Natural killer cell (primary cell): Measurements from ENCODE around the gene INSC. TPM values are rescaled to one million over a fixed set of nuclear protein-coding genes. Genes with fewer than 3 reads are reported as not detected.

Experiments used
- ATAC-seq, 3 donors: fragments of 150-1000 bp in 2 of 3; fragments of 200-7000 bp in 1 of 3; cut with Tn5 transposase; 1 replicate in 1 of 3; 2 replicates in 2 of 3; pipeline ENCODE4 v1.10.0; 2021; ENCODE audit warnings: mild to moderate bottlenecking in 2 of 3, moderate library complexity in 2 of 3
- DNase-seq, 2 donors: peaks; one replicate each; pipeline versions ENCODE4 v3.0.0 to v3.0.0-alpha.2; 2013 to 2021; ENCODE audit warnings: mixed read lengths in 1 of 2
- H3K27ac ChIP-seq: one replicate; pipeline ENCODE4 v1.5.1; 2013; ENCODE audit warnings: mild to moderate bottlenecking, low read length
- H3K27me3 ChIP-seq: one replicate; pipeline ENCODE4 v1.6.1; 2013; ENCODE audit warnings: low read length; ENCODE audit not compliant: control insufficient read depth, insufficient read depth
- H3K36me3 ChIP-seq: one replicate; pipeline ENCODE4 v1.6.1; 2013; ENCODE audit warnings: low read length; ENCODE audit not compliant: control insufficient read depth, insufficient read depth
- H3K4me1 ChIP-seq: one replicate; pipeline ENCODE4 v1.6.1; 2013; ENCODE audit warnings: low read length; ENCODE audit not compliant: control insufficient read depth, insufficient read depth
- H3K4me3 ChIP-seq: one replicate; pipeline ENCODE4 v1.5.1; 2013; ENCODE audit warnings: low read length
- H3K9me3 ChIP-seq: one replicate; pipeline ENCODE4 v1.6.1; 2013; ENCODE audit warnings: low read length; ENCODE audit not compliant: control insufficient read depth, insufficient read depth
- H3K27ac Mint-ChIP-seq, 2 donors: one replicate each; pipeline ENCODE4 v1.8.0; 2022; ENCODE audit warnings: mild to moderate bottlenecking in 2 of 2, mixed read lengths in 2 of 2, moderate library complexity in 1 of 2
- H3K27me3 Mint-ChIP-seq, 2 donors: one replicate each; pipeline ENCODE4 v1.8.0; 2022; ENCODE audit warnings: low read depth in 2 of 2, mixed read lengths in 2 of 2
- H3K36me3 Mint-ChIP-seq: one replicate; pipeline ENCODE4 v1.8.0; 2022; ENCODE audit warnings: mixed read lengths
- H3K4me1 Mint-ChIP-seq, 2 donors: one replicate each; pipeline ENCODE4 v1.8.0; 2022; ENCODE audit warnings: mixed read lengths in 2 of 2
- H3K4me3 Mint-ChIP-seq: one replicate; pipeline ENCODE4 v1.8.0; 2022; ENCODE audit warnings: mild to moderate bottlenecking, moderate library complexity, mixed read lengths
- H3K9me3 Mint-ChIP-seq, 2 donors: one replicate each; pipeline ENCODE4 v1.8.0; 2022; ENCODE audit warnings: mixed read lengths in 2 of 2
- WGBS: methylation state at CpG from one replicate; pipeline ENCODE4 v1.1.7; 2013; ENCODE audit warnings: missing lambda C conversion rate; ENCODE audit not compliant: insufficient coverage; 5-methylcytosine and 5-hydroxymethylcytosine counted together
- intact Hi-C: fragments of 100-400 bp; cut with micrococcal nuclease; formaldehyde crosslinking; loops from one replicate; pipeline ENCODE4 v1.14.2; 2022
- total RNA-seq, 4 donors: library from RNA; stranded (reverse); fragments of 120-200 nt in 1 of 4; gene quantifications; one replicate each; pipeline versions ENCODE4 v1.2.3 to v1.2.4, GENCODE V29; 2013 to 2022
- TF ChIP-seq, protein P1 (sequence below): fragments of 200-600 bp; IDR thresholded peaks from one replicate; pipeline ENCODE4 v1.8.0; 2022; ENCODE audit warnings: antibody characterized with exemption

INSC gene
- total RNA-seq, 3 donors from 2014 or later (not counting 1 experiment from before 2014, with no cell fraction given): 0.16 to 0.27 TPM; not detected in 1

- TF ChIP-seq, protein P1, sequence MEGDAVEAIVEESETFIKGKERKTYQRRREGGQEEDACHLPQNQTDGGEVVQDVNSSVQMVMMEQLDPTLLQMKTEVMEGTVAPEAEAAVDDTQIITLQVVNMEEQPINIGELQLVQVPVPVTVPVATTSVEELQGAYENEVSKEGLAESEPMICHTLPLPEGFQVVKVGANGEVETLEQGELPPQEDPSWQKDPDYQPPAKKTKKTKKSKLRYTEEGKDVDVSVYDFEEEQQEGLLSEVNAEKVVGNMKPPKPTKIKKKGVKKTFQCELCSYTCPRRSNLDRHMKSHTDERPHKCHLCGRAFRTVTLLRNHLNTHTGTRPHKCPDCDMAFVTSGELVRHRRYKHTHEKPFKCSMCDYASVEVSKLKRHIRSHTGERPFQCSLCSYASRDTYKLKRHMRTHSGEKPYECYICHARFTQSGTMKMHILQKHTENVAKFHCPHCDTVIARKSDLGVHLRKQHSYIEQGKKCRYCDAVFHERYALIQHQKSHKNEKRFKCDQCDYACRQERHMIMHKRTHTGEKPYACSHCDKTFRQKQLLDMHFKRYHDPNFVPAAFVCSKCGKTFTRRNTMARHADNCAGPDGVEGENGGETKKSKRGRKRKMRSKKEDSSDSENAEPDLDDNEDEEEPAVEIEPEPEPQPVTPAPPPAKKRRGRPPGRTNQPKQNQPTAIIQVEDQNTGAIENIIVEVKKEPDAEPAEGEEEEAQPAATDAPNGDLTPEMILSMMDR: no peak
- Histone ChIP-seq H3K9me3 (no peaks in the 10 kb centered on the region), H3K36me3 (no peaks in the 10 kb centered on the region), H3K4me3 (no peak overlapping the region), H3K27me3 (no peaks in the 10 kb centered on the region), H3K27ac (no peak overlapping the region), H3K4me1 (peaks cover 4% of the 10 kb centered on the region)
- no peak overlapping the region for H3K4me3 Mint-ChIP-seq
- ATAC-seq: no peak
- H3K27me3 Mint-ChIP-seq: peaks cover 5 to 13% of the 10 kb centered on the region in 2 donors
- no peaks in the 10 kb centered on the region for H3K36me3 Mint-ChIP-seq
- H3K9me3 Mint-ChIP-seq: no peaks in the 10 kb centered on the region
- intact Hi-C loops: no loop called here
- no peak overlapping the region for H3K27ac Mint-ChIP-seq
- H3K4me1 Mint-ChIP-seq: no peaks in the 10 kb centered on the region
- DNase-seq: no peak
- no CpG with 5 or more reads among the region's 2 CpGs for WGBS
Measured at GRCh38 chr11:15104166-15104565, 10.6 kb upstream of the INSC start.

- no peaks in the 10 kb centered on the region for H3K27me3 ChIP-seq
Measured at GRCh38 chr11:15106201-15106965, 8.3 kb upstream of the INSC start.

GRCh38 chr11:15107730-15108515, 6.8 kb upstream of the INSC start:
- no peaks in the 10 kb centered on the region for H3K4me1 ChIP-seq
- H3K27ac ChIP-seq: no peak overlapping the region
- no peak for DNase-seq
- H3K36me3 ChIP-seq: no peaks in the 10 kb centered on the region
- H3K4me3 ChIP-seq: no peak overlapping the region
- ATAC-seq: no peak
- Mint-ChIP-seq H3K4me3 (no peak overlapping the region), H3K9me3 (no peaks in the 10 kb centered on the region), H3K36me3 (no peaks in the 10 kb centered on the region), H3K27me3 (no peaks in the 10 kb centered on the region), H3K27ac (no peak overlapping the region), H3K4me1 (no peaks in the 10 kb centered on the region)
- intact Hi-C loops: no loop called here
- WGBS: 38% methylated on average over 4 of the region's 4 CpGs
- TF ChIP-seq, protein P1: no peak
- H3K9me3 ChIP-seq: no peaks in the 10 kb centered on the region
- no peaks in the 10 kb centered on the region for H3K27me3 ChIP-seq

More at GRCh38 chr11:15106201-15106965, 8.3 kb upstream of the INSC start:
- H3K4me3 ChIP-seq: no peak overlapping the region
- DNase-seq (no peak), ATAC-seq (no peak)
- H3K36me3 ChIP-seq: no peaks in the 10 kb centered on the region
- H3K9me3 ChIP-seq: no peaks in the 10 kb centered on the region
- H3K27ac ChIP-seq: no peak overlapping the region
- intact Hi-C loops: no loop called here
- TF ChIP-seq, protein P1: no peak
- H3K4me1 ChIP-seq: peaks cover under 1% of the 10 kb centered on the region
- Mint-ChIP-seq H3K4me1 (no peaks in the 10 kb centered on the region), H3K4me3 (no peak overlapping the region), H3K27me3 (peaks cover 0 to 3% of the 10 kb centered on the region in 2 donors), H3K36me3 (no peaks in the 10 kb centered on the region), H3K27ac (no peak overlapping the region), H3K9me3 (no peaks in the 10 kb centered on the region)
- 87% methylated on average over 8 of the region's 8 CpGs for WGBS
